ENCODE results near the gene ARHGEF16.
A peak's percentile ranks its signal among the peaks of the same experiment; 100 is the strongest.

ARHGEF16 gene

DNA sequence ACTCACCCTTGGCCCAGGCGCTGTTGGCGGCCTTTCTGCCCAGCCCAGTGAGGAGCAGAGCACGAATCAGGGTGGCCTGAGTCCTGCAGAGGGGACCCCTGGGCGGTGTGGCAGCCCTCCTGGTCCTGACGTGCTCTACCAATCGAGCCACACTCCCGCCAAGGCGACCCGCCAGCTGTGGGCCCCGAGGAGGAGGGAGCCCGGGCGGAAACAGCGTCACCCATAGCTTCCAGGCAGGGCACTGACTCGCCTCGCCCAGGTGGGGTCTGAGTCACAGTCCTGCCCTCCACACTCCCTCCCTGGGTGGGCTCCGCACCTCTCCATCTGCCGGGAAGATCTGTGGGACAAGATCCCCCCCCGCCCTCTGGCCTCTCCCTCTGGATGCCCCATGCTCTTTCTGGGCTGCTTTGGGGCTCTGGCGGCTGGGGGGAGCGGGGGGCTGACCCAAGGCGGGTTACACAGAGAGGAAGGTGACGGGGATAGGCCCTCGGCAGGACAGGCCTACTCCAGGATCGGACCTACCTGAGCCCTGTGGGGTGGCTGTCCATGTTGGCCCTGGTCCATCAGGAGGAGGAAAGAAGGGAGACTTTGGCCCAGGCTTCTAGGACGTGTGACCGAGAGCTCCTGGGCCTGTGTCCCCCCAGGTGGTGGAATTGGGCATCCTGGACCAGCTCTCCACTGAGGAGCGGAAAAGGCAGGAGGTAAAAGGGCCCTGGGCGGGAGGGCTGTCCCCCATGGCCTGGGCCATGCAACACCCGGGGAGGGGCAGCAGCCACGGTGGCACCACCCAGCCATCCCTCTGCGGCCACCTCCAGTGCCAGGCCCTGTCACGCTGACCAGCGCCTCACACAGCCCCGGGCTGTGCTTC is 14.0 kb downstream of the ARHGEF16 start:
- DNase-seq (ENCODE audit: low read depth, low spot score), result no peak

DNA sequence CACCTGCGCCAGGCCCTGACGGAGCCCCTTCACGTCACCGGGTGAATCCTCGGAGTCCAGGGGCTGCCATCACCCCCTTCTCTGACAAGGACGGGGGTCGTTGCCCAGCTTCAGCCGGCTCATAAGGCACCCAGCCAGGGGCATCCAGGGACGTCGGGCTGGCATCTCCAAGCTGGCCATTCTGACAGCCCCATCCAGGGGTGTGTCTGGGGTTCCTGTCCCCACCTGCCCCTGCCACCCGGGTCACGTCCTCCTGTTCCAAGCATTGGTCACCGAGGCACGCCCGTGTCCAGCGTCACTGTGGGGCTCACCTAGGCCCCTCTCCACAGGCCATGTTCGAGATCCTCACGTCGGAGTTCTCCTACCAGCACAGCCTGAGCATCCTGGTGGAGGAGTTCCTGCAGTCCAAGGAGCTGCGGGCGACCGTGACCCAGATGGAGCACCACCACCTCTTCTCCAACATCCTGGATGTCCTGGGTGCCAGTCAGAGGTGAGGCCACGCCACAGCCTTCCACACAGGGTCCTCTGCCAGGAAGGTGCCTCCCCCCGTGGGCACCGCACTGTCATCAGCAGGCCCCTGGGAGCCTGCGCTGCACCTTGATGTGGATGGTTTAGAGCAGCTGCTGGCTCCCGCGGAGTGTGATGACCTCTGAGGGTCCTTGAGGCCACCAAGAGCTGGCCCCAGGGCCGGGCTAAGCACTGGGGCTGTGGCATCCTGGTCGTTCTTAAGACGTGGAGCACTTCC is 14.8 kb downstream of the ARHGEF16 start:
- no peak for DNase-seq (ENCODE audit: low read depth, low spot score)

GRCh38 chr1:3469849-3470649 is 15.6 kb downstream of the ARHGEF16 start:
- no peak for DNase-seq (ENCODE audit: low read depth, low spot score)

DNA sequence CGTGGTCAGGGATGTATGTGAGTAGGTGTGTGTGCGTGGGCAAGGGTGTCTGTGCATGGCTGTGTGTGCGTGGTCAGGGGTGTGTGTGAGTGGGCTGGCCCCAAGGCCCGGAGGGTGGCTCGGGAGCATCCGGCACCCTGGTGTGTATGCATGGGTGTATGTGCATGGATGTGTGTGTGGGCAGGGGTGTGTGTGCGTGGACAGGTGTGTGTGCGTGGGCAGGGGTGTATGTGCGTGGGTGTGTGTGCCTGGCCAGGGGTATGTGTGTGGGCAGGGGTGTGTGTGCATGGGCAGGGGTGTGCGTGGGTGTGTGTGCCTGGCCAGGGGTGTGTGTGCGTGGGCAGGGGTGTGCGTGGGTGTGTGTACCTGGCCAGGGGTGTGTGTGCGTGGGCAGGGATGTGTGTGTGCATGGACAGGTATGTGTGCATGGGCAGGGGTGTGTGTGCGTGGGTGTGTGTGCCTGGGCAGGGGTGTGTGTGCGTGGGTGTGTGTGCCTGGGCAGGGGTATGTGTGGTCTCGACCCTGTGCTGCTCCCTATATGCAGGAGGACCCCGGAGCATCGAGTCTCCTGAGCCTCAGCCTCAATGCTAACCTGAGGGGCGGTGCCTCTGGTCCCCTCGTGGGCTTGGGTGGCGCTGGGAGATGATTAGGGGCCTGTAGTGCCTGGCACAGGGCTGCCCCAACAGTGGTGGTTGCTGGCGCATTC is 16.3 kb downstream of the ARHGEF16 start:
- DNase-seq (ENCODE audit: low read depth, low spot score), result no peak

DNA sequence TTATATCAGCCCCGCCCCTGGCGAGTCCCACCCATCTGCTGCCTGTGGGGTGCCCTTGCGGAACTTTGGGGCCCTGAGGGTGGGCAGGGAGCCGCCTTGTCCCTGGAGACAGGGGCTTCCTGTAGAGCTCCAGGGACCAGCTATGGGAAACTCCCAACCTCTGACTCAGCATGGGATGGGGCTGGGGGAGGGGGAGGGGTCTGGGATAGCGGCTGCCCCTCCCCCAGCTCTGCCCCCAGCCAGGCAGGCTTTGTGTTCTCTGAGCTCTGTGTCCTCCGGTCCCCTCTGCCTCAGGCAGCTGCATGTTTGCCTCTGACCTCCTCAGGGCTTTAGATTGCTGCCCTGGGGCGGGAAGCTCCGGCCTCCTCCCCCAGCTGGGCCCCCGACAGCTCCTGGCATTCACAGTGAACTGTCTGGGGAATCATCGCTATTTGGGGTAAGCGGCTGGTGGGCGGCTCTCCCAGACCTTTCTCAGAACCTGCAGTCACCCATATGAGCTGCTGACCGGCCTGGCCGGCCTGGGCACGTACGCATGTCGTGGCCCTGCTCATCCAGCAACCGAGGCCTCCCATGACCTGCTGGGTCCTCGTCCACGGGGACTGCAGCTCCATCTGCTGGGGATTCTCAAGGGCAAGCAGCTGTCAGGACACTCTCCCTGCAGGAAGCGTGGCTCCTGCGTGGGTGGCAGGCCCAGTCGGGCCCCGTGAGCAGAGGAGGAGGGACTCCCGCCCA is 17.1 kb downstream of the ARHGEF16 start:
- DNase-seq (ENCODE audit: low read depth, low spot score), result peak; percentile 96

GRCh38 chr1:3472088-3472850 is 17.8 kb downstream of the ARHGEF16 start:
- DNase-seq (ENCODE audit: low read depth, low spot score), result no peak

DNA sequence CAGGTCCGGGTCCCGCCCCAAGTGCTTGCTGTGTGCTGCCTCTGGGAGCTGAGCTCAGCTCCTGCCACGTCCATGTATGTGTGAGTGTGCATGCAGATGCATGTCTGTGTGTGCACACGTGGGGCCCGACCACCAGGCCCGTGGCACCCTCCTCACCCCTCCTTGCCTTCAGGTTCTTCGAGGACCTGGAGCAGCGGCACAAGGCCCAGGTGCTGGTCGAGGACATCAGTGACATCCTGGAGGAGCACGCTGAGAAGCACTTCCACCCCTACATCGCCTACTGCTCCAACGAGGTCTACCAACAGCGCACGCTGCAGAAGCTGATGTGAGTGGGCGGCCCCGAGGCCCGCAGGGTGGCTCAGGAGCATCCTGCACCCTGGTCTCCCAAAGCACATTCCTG is 18.4 kb downstream of the ARHGEF16 start:
- no peak for DNase-seq (ENCODE audit: low read depth, low spot score)

- no peak for DNase-seq (ENCODE audit: low read depth, low spot score)
Observed at GRCh38 chr1:3473381-3473844, 18.9 kb downstream of the ARHGEF16 start.

- no peak for DNase-seq (ENCODE audit: low read depth, low spot score)
Observed at GRCh38 chr1:3474016-3474415, 19.6 kb downstream of the ARHGEF16 start.

- no peak for DNase-seq (ENCODE audit: low read depth, low spot score)
Observed at GRCh38 chr1:3474421-3474820, 20.0 kb downstream of the ARHGEF16 start.

DNA sequence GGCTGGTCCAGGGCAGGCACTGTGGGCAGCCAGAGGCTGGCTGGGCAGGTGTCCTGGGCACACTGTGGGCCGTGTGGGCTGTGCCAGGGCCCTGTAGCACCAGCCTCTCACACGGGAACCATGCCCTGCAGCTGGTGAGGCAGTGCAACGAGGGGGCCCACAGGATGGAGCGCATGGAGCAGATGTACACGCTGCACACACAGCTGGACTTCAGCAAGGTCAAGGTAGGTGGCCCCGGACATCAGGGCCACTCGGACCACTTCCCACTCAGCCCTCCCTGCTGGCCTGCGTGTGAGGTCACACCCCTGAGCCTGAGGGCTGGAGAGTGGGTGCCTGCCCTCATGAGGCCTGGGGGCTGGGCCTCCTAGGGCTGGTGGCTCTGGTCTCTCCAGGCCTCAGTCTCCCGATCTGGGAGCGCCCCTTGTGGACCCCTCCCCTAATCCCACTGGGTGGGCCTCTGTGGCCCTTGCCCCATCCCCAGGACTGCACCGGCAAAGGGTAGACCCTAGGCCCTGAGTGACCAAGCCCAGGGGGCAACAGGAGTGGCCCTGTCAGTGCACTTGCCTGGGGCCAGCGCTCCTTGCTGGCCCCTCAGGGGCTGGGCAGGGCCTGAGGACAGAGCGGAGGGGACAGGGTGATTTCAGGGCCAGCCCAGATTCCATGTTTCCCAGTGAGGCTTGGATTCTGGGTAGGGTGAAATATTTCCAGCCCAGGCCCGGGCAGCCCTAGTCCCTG is 21.5 kb downstream of the ARHGEF16 start:
- DNase-seq (ENCODE audit: low read depth, low spot score), result no peak

GRCh38 chr1:3476666-3477065 is 22.2 kb downstream of the ARHGEF16 start:
- no peak for DNase-seq (ENCODE audit: low read depth, low spot score)

- DNase-seq (ENCODE audit: low read depth, low spot score), result no peak
Observed at GRCh38 chr1:3477241-3477995, 23.0 kb downstream of the ARHGEF16 start.

- no peak for DNase-seq (ENCODE audit: low read depth, low spot score)
Observed at GRCh38 chr1:3478187-3478586, 23.7 kb downstream of the ARHGEF16 start.

DNA sequence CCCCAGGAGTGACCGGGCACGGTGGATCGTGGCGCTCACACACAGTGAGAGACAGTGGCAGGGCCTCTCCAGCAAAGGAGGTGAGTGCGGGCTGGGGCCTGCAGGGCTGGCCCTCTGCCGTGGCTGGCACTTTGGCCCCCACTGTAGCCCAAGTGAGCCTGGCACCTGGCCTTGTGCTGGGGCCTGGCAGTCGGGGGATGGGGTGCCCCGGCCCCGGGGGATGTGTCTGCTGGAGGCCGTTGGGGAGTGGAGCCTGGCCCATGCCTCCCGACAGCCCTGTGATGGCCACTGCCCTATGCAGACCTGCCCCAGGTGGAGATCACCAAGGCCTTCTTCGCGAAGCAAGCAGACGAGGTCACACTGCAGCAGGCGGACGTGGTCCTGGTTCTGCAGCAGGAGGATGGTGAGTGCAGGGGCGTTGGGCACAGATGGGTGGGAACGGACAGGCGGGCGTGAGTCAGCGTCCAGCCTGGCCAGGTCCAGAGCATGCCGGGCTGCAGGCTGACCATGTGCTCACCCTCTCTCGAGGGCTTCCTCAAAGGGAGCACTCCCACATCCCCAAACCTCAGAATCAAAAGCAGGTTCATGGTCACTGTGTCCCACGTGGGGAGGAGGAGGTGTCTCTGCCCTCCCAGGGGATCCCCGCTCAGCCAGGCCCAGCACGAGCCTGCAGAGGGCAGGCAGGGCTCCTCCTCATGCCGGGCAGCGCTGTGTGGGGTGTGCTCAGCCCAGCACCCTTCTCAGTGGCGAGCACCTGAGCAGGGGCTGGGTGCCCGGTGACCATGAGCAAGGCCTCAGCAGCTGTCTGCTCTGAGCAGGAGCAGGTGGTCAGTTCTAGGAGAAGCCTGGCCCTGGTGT is 25.3 kb downstream of the ARHGEF16 start:
- DNase-seq (ENCODE audit: low read depth, low spot score), result no peak

DNA sequence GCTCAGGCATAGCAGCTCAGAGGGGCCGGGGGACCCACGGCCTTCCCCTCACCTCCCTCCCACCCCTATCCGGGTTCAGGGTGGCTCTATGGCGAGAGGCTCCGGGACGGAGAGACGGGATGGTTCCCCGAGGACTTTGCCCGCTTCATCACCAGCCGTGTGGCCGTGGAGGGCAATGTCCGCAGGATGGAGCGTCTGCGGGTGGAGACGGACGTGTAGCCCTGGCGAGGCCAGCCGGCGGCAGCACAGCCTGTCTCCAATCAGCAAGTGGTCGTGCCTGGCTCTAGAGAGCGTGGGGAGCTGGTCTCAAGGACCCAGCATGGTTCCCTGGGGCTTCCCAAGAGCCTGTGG is 25.9 kb downstream of the ARHGEF16 start:
- DNase-seq (ENCODE audit: low read depth, low spot score), result no peak

DNA sequence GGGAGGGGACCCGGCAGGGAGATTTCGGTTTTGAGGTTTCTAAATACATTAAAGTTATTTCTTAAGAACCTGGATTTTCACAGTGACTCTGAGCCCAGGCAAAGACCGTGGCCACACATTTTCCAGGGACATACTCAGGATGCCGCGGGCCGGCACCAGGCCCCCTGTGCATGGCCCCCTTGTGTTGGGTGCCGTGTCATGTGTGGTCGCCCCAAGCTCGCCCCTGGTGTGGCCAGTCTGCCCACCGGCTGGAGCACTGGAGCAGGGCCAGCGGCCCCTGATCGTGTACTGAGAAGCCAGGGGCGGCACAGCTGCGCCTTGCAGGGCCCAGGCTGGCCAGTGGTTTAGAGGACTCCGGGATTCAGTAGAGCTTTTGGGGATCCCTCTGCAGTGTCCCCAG is 26.6 kb downstream of the ARHGEF16 start:
- DNase-seq (ENCODE audit: low read depth, low spot score), result no peak

All from ELF-1 (cell line).